IMR-90 (cell line): ENCODE results near the gene EMC8. TPM values are rescaled to one million over a fixed set of nuclear protein-coding genes. Genes with fewer than 3 reads are reported as not detected.

Experiments used
- ATAC-seq: fragments of 200-7000 bp; cut with Tn5 transposase; 2 replicates; pipeline ENCODE4 v1.9.1; 2020; ENCODE audit warnings: low read depth, mild to moderate bottlenecking, moderate library complexity
- BruUV-seq: library from RNA; stranded (reverse); fragments of 400-500 nt; replicated peaks from 2 replicates; lab custom pipeline; 2021; lab: Mats Ljungman, UMichigan
- CTCF ChIA-PET: fragments of 300-600 bp; formaldehyde crosslinking; extraction: SDS; loops from one replicate; lab custom pipeline; 2021; ENCODE audit warnings: antibody characterized with exemption; lab: Yijun Ruan, JAX
- POLR2A ChIA-PET: fragments of 300-600 bp; sonication (Branson Sonifier 250); formaldehyde crosslinking; loops from one replicate; lab custom pipeline; 2022; ENCODE audit warnings: antibody characterized with exemption; ENCODE audit not compliant: unreplicated experiment; lab: Charles Lee
- DNase-seq: peaks from one replicate; pipeline ENCODE4 v3.0.0; 2013
- H2AFZ ChIP-seq: replicated peaks from 2 replicates; pipeline ENCODE3; 2013; ENCODE audit warnings: low read length, mild to moderate bottlenecking; ENCODE audit not compliant: poor library complexity
- H2AK5ac ChIP-seq: 2 replicates; pipeline ENCODE4 v1.6.1; 2013; ENCODE audit warnings: low read depth, low read length, inconsistent platforms
- H2AK9ac ChIP-seq: replicated peaks from 2 replicates; pipeline ENCODE3; 2013; ENCODE audit warnings: mild to moderate bottlenecking, low read depth, low read length, moderate library complexity; ENCODE audit not compliant: poor library complexity
- H2BK120ac ChIP-seq: 2 replicates; pipeline ENCODE4 v1.6.1; 2013; ENCODE audit warnings: low read depth, low read length, inconsistent platforms
- H2BK15ac ChIP-seq: 3 replicates; pipeline ENCODE4 v1.6.1; 2013; ENCODE audit warnings: low read depth, low read length, inconsistent platforms
- H2BK20ac ChIP-seq: 2 replicates; pipeline ENCODE4 v1.6.1; 2013; ENCODE audit warnings: low read depth, mild to moderate bottlenecking, inconsistent platforms, low read length, moderate library complexity
- H2BK5ac ChIP-seq: 2 replicates; pipeline ENCODE4 v1.6.1; 2013; ENCODE audit warnings: mild to moderate bottlenecking, low read depth, low read length, inconsistent platforms; ENCODE audit not compliant: poor library complexity, severe bottlenecking
- H3K14ac ChIP-seq: replicated peaks from 2 replicates; pipeline ENCODE4 v1.6.1; 2013; ENCODE audit warnings: low read depth, low read length, inconsistent platforms
- H3K18ac ChIP-seq: 2 replicates; pipeline ENCODE4 v1.6.1; 2013; ENCODE audit warnings: low read depth, low read length, control low read depth
- H3K23ac ChIP-seq: 2 replicates; pipeline ENCODE4 v1.6.1; 2013; ENCODE audit warnings: low read depth, low read length, inconsistent platforms
- H3K27ac ChIP-seq: 2 replicates; pipeline ENCODE4 v1.5.1; 2013; ENCODE audit warnings: mild to moderate bottlenecking, control low read depth, low read length; ENCODE audit not compliant: insufficient read depth
- H3K27me3 ChIP-seq: 2 replicates; pipeline ENCODE4 v1.6.1; 2013; ENCODE audit warnings: low read length; ENCODE audit not compliant: control insufficient read depth, insufficient read depth
- H3K36me3 ChIP-seq: 2 replicates; pipeline ENCODE4 v1.6.1; 2013; ENCODE audit warnings: low read length, mixed read lengths; ENCODE audit not compliant: control insufficient read depth, insufficient read depth
- H3K4ac ChIP-seq: 2 replicates; pipeline ENCODE4 v1.6.1; 2013; ENCODE audit warnings: low read depth, low read length, inconsistent platforms
- H3K4me1 ChIP-seq: 2 replicates; pipeline ENCODE4 v1.6.1; 2013; ENCODE audit warnings: low read length, mixed read lengths; ENCODE audit not compliant: control insufficient read depth, insufficient read depth
- H3K4me2 ChIP-seq: 2 replicates; pipeline ENCODE4 v1.6.1; 2013; ENCODE audit warnings: low read depth, mild to moderate bottlenecking, control low read depth, low read length, moderate library complexity
- H3K4me3 ChIP-seq: 2 replicates; pipeline ENCODE4 v1.5.1; 2013; ENCODE audit warnings: low read depth, mild to moderate bottlenecking, control low read depth, low read length, moderate library complexity; ENCODE audit not compliant: insufficient read depth
- H3K56ac ChIP-seq: 2 replicates; pipeline ENCODE4 v1.6.1; 2013; ENCODE audit warnings: low read length, inconsistent platforms; ENCODE audit not compliant: insufficient read depth; ENCODE audit errors: extremely low read depth
- H3K79me1 ChIP-seq, 2 experiments: 2 replicates each; pipeline ENCODE4 v1.6.1; 2013; ENCODE audit warnings: low read length in 2 of 2, inconsistent platforms in 1 of 2, low read depth in 1 of 2
- H3K9ac ChIP-seq: 2 replicates; pipeline ENCODE4 v1.6.1; 2013; ENCODE audit warnings: low read depth, low read length, control low read depth
- H3K9me1 ChIP-seq: 2 replicates; pipeline ENCODE4 v1.6.1; 2013; ENCODE audit warnings: low read length, inconsistent platforms; ENCODE audit not compliant: insufficient read depth
- H3K9me3 ChIP-seq: 2 replicates; pipeline ENCODE4 v1.6.1; 2013; ENCODE audit warnings: low read length; ENCODE audit not compliant: control insufficient read depth, insufficient read depth
- H4K20me1 ChIP-seq: 2 replicates; pipeline ENCODE4 v1.6.1; 2013; ENCODE audit warnings: low read length, inconsistent platforms; ENCODE audit not compliant: insufficient read depth
- H4K5ac ChIP-seq: 2 replicates; pipeline ENCODE4 v1.6.1; 2013; ENCODE audit warnings: mild to moderate bottlenecking, low read depth, low read length, control low read depth
- H4K8ac ChIP-seq, 2 experiments: 2 replicates each; pipeline ENCODE4 v1.6.1; 2013; ENCODE audit warnings: low read depth in 2 of 2, low read length in 2 of 2, control low read depth in 1 of 2, inconsistent platforms in 1 of 2
- H4K91ac ChIP-seq: 2 replicates; pipeline ENCODE4 v1.6.1; 2013; ENCODE audit warnings: low read depth, low read length, inconsistent platforms; ENCODE audit not compliant: insufficient read depth
- CHD1 ChIP-seq: IDR thresholded peaks from 2 replicates; pipeline ENCODE4 v1.6.1; 2012; ENCODE audit warnings: low read depth, low read length, improper control_type of control experiment
- ELK1 ChIP-seq: fragments of 150-350 bp; IDR thresholded peaks from 2 replicates; pipeline ENCODE4 v1.6.1; 2016; ENCODE audit warnings: low read depth, mild to moderate bottlenecking, low read length, moderate library complexity, borderline replicate concordance
- MAFK ChIP-seq: IDR thresholded peaks from 2 replicates; pipeline ENCODE4 v1.6.1; 2012; ENCODE audit warnings: low read depth, low read length, improper control_type of control experiment
- MXI1 ChIP-seq: IDR thresholded peaks from 2 replicates; pipeline ENCODE4 v1.6.1; 2012; ENCODE audit warnings: low read depth, mild to moderate bottlenecking, low read length, moderate library complexity, borderline replicate concordance
- NFE2L2 ChIP-seq: fragments of 150-350 bp; IDR thresholded peaks from 2 replicates; pipeline ENCODE4 v1.6.1; 2016; ENCODE audit warnings: low read depth, mild to moderate bottlenecking, low read length
- RAD21 ChIP-seq: IDR thresholded peaks from 2 replicates; pipeline ENCODE4 v1.6.1; 2012; ENCODE audit warnings: low read length, improper control_type of control experiment
- RCOR1 ChIP-seq: IDR thresholded peaks from 2 replicates; pipeline ENCODE4 v1.6.1; 2012; ENCODE audit warnings: mild to moderate bottlenecking, low read length, improper control_type of control experiment; ENCODE audit not compliant: insufficient replicate concordance
- WGBS, 2 experiments: methylation state at CpG; one replicate each; pipeline versions ENCODE4 v1.1.5 to v1.1.7; 2013; ENCODE audit warnings: missing lambda C conversion rate in 2 of 2; ENCODE audit not compliant: insufficient read length in 1 of 2; ENCODE audit errors: extremely low coverage in 2 of 2; 5-methylcytosine and 5-hydroxymethylcytosine counted together
- dilution Hi-C: fragments of 300-500 bp; cut with HindIII; formaldehyde crosslinking; loops from one replicate; pipeline ENCODE4 v1.14.3; 2018; ENCODE audit warnings: low sequenced_read_pairs; ENCODE audit not compliant: unreplicated experiment
- in situ Hi-C: fragments of 300-500 bp; cut with MboI; formaldehyde crosslinking; loops from 3 replicates; pipeline ENCODE4 v1.14.3; 2019; ENCODE audit warnings: low sequenced_read_pairs, inconsistent platforms, mixed read lengths
- intact Hi-C: fragments of 100-400 bp; cut with micrococcal nuclease; formaldehyde crosslinking; loops from 2 replicates; pipeline ENCODE4 v1.10.0; 2022
- polyA plus RNA-seq, 3 experiments: library from polyadenylated mRNA; depleted of rRNA; stranded (reverse); fragments of >200 nt; gene quantifications; 2 replicates each; pipeline ENCODE4 v1.2.3, GENCODE V29; 2012; ENCODE audit warnings: low replicate concordance in 1 of 3
- total RNA-seq: library from RNA; depleted of rRNA; stranded (reverse); fragments of >200 nt; gene quantifications from 2 replicates; pipeline ENCODE4 v1.2.3, GENCODE V29; 2012

Gene EMC8
- total and polyA plus RNA-seq, 2 of the 4 experiments (the other 2 are of a cell fraction) = 23.7 to 48.9 TPM

- intact Hi-C loops (loop anchor here (5.0 kb wide), 2 partner anchors 44 to 119 kb away; partner anchors contain the start of gene C16orf74), in situ Hi-C loops (no loop called here), dilution Hi-C loops (no loop called here)
- no peak overlapping the region for H3K9ac ChIP-seq
- no peak overlapping the region for H3K14ac ChIP-seq
- H3K27ac ChIP-seq = no peak overlapping the region
- H2AK5ac ChIP-seq = no peak overlapping the region
- no peak overlapping the region for H2AFZ ChIP-seq
- H2BK5ac ChIP-seq = no peak overlapping the region
- peaks cover 2% of the 10 kb centered on the region; the same call in 1 of the 2 replicates for H3K4me1 ChIP-seq
- no peak overlapping the region for H3K56ac ChIP-seq
- BruUV-seq = no TSS peak
- H2BK20ac ChIP-seq = no peak overlapping the region
- no peak overlapping the region for H3K4ac ChIP-seq
- no peak overlapping the region for H3K4me2 ChIP-seq
- no peak overlapping the region for H2BK120ac ChIP-seq
- H3K4me3 ChIP-seq = no peak overlapping the region
- H3K27me3 ChIP-seq = no peaks in the 10 kb centered on the region
- peaks cover 50 to 78% of the 10 kb centered on the region in 2 experiments for H3K79me1 ChIP-seq
- H3K9me1 ChIP-seq = peaks cover 13% of the 10 kb centered on the region; the same call in 1 of the 2 replicates
- H3K9me3 ChIP-seq = no peaks in the 10 kb centered on the region
- H2AK9ac ChIP-seq = no peak overlapping the region
- TF ChIP-seq MXI1 = no peak
- no peak for TF ChIP-seq NFE2L2
- no peak for TF ChIP-seq ELK1
- TF ChIP-seq MAFK = no peak
- TF ChIP-seq RCOR1 = no peak
- TF ChIP-seq RAD21 = no peak
- TF ChIP-seq CHD1 = no peak
- no peak overlapping the region for H3K23ac ChIP-seq
- peaks cover 85% of the 10 kb centered on the region for H4K20me1 ChIP-seq
- WGBS, 2 experiments = 94 to 100% methylated on average over 2 of the region's 7 CpGs
- no peak overlapping the region for H4K91ac ChIP-seq
- ChIA-PET POLR2A (no interaction called here), CTCF (no interaction called here)
- H4K5ac ChIP-seq = no peak overlapping the region
- no peak overlapping the region for H2BK15ac ChIP-seq
- H3K36me3 ChIP-seq = peaks cover 38% of the 10 kb centered on the region
- ATAC-seq (no peak), DNase-seq (no peak)
- no peak overlapping the region for H3K18ac ChIP-seq
- no peak overlapping the region for H4K8ac ChIP-seq
Observed at GRCh38 chr16:85796599-85796998, 2.7 kb downstream of the EMC8 start.
